NK-92 (cell line): Measurements from ENCODE around the gene ZNF205.

ENCODE experiments used
- DNase-seq: peaks from one replicate; lab custom pipeline; 2025; ENCODE audit not compliant: unreplicated experiment; lab: John Stamatoyannopoulos, UW

ZNF205 gene

GRCh38 chr16:3084969-3085670 lies 27.3 kb upstream of the ZNF205 start:
- DNase-seq = no peak

- DNase-seq = no peak
Observed at GRCh38 chr16:3085868-3086595, 26.4 kb upstream of the ZNF205 start.

- no peak for DNase-seq
Observed at GRCh38 chr16:3086596-3087242, 25.7 kb upstream of the ZNF205 start.

DNA sequence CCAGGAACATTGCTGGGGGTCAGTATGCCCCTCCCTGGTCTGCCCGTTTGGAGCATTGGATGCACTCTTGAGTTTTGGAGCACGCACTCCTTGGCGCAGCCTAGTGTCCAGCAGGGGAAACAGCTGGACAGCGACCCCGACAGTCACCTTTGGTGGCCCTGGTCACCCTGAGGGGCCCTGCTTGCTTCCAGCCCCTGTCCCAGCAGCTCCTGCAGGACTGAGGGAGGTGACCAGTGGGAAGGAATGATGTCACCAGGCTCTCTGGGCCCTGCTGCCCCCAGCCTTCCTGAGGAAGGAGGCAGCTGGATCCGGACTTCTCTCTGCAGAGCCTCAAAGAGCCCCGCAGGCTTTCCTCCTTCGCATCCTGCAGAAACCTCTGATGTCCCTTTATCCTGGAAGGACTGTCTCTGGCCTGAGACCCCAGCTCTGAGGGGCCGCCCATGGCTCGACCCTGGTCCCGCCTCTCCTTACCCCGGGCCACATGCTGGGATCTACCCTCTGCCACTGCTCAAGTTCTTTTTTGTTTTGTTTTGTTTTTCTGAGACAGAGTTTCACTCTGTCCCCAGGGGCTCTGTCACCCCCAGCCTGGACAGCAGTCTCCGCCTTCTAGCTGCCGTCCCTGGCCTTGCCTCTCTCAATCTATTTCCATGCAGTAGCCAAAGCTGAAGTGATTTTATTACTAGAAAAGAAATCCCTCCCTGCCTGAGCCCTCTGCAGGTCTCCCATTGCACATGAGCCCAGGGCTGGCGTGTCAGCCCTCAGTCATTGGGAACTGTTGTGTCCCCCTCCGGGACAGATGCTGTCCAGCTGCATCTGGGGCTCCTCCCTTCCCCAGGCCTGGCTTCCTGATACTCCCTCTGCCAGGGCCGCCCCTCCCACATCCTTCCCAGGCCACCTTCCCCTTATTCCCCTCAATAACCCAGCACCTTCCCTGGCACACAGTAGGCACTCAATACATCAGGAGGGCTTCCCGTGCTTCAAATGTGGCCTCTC lies 24.8 kb upstream of the ZNF205 start:
- DNase-seq = no peak

DNA sequence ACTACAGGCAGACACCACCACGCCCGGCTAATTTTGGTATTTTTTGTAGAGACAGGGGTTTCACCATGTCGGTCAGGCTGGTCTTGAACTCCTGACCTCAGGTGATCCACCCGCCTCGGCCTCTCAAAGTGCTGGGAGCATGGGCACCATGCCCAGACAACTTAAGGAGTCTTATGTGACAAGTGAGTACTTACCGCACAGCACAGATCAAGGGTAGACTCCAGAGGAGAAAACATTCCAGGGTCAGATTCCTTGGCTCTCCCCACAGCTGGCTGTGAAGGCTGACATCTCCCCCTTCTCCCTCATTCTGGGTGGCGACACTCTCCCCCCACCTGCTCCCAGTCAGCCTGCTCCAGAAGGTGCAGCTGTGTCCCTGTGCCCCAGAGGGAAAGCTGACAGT lies 23.9 kb upstream of the ZNF205 start:
- no peak for DNase-seq

DNA sequence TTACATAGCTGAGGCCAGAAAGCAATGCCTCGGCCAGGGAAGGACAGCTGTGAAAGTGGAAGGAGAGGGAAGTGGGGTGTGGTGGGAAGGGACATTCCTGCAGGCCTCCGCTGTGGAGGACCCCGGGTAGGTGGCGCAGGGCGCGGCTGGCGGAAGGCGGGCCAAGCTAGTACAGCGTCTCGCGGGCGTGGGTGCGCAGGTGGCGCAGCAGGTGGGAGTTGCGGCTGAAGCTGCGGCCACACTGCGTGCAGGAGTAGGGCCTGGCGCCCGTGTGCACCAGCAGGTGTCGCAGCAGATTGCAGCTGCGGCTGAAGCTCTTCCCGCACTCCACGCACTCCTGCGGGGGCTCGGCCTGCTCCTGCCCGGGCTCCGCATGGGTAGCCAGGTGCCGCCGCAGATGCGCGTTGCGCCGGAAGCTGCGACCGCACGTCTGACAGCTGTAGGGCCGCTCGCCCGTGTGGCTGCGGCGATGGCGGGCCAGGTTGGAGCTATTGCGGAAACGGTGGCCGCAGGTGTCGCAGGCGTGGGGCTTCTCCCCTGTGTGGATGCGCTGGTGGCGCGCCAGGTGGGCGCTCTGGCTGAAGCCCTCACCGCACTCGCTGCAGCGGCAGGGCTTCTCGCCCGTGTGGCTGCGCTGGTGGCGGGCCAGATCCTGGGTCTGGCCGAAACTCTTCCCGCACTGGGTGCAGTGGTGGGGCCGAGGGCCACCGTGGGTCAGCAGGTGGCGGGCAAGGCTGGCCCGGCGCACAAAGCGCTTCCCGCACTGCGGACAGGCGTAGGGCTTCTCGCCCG lies 23.3 kb upstream of the ZNF205 start:
- DNase-seq = no peak

GRCh38 chr16:3089717-3090592 lies 22.4 kb upstream of the ZNF205 start:
- no peak for DNase-seq

DNA sequence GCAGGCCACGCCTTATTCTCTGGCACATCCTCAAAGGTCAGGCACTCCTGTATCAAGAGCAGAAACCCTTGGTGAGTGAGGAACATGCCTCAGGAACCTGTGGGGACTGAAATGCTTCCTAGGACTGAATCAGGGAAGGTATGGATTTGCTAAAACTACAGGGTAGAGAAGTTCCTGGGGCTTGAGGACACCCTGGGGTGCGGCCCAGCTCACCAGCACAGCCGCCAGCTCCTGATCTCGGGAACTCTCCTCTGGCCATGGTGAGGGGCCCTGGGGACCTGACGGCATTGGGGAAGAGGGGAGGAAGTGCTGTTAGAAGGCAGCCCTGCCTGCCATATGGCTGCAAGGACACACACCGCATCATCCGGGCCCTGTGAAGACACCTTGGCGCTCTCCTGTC lies 20.8 kb upstream of the ZNF205 start:
- DNase-seq = no peak

DNA sequence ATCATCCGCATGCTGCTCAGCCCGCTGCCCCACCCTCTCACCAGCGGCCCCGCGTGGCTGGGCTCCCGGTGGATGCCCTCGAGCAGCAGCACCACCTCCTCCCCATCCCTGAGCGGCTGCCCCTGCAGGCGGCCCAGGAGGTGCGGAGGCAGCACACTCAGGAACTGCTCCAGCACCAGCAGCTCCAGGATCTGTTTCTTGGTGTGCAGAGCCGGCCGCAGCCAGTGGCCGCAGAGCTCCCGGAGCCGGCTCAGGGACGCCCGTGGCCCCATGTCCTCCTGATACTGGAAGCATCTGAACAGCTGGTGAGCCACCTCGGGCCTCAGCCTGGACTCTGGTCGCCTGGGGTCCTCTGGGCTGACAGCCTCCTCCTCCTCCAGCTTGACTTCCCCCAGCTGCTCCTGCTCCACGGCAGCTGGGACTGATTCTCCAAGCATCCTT lies 19.9 kb upstream of the ZNF205 start:
- DNase-seq = no peak

DNA sequence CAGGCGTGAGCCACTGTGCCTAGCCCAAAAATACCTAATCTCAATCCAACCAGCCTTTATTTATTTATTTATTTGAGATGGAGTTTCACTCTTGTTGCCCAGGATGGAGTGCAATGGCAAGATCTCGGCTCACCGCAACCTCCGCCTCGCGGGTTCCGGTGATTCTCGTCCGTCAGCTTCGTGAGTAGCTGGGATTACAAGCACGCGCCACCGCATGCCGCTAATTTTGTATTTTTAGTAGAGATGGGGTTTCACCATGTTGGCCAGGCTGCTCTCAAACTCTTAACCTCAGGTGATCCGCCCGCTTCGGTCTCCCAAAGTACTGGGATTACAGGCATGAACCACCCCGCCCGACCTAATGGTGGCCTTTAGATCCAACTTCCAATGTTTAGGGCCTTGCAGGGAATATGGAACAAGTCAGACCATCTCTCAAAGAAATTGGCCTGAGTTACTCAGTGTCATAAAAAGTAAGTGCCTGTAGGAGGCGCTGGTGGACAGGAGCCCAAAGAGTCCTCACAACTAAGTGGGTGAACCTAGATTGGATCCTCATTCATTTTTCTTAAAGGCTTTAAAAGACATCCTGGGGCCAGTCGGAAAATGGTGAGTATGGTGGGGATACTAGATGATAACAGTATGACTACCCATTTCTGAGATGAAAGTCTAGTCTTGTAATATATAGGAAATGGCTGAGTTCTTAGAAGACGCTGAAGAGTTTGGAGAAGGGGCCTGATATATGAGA lies 17.9 kb upstream of the ZNF205 start:
- no peak for DNase-seq

DNA sequence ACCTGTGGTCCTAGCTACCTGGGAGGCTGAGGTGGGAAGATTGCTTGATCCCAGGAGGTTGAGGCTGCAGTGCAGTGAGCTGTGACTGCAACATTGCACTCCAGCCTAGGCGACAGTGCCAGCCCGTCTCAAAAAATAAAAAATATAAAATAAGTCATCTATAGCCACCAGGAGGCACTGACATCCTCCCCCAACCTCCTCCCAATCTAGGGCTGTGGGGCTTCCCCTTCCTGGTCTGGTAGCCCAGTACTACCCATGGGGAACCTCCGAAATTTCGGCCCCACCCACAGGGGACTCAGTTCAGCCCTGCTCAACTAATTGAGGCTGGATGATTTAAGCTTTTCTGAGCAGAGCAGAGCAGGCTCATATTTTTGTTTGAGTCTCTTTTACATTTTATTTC lies 16.5 kb upstream of the ZNF205 start:
- no peak for DNase-seq

GRCh38 chr16:3096362-3096761 lies 16.0 kb upstream of the ZNF205 start:
- no peak for DNase-seq

- DNase-seq = no peak
Observed at GRCh38 chr16:3097266-3097665, 15.1 kb upstream of the ZNF205 start.

DNA sequence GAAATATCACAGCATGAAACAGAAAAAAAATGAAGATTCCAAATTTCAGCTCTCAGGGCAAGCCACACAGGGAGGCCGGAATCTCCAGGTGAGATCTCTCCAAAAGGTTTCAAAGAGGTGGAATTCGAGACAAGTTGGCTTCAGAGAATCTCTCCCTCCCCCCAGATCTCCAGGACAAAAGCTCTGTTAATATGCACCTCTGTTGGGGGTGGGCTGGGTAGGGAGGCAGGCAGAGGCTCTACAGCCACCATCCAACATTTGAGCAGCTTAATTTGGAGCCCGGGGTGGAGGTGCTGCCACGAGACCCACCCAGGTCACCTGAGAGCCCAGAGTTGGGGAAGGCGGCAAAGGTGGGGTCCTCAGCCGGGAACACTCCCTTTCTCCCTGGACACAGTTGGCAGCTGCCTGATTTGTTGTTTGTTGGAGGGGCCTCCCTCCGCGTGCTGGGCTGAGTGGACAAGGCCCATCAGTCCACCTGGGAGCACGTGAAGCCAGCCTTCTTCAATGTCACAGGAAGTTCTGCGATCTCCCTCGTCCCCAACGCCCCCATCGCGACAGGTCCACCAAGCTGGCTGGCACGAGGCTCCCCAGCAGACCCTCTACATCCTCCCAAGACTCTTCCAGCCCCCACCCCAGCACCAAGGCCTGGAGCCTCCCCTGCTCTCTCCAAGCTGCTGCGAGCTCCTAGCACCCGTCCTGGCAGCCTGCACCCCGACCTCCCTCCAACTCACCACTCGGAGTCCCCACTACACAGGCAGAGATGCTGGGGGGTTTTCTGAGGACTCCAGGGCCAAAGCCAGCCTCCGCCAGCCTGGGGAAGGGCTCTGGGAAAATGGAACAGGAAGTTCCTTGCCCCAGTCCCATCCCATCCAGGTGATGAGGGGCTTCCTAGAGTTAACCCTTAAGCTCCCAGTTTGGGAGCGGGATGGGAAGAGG lies 13.7 kb upstream of the ZNF205 start, which contains the start of gene ZSCAN10:
Gene ZSCAN10, minus strand, starts transcription at position 836 of the 936 bp plus-strand sequence. CDS start 6,357 bp downstream, outside the sequence.
- no peak for DNase-seq

DNA sequence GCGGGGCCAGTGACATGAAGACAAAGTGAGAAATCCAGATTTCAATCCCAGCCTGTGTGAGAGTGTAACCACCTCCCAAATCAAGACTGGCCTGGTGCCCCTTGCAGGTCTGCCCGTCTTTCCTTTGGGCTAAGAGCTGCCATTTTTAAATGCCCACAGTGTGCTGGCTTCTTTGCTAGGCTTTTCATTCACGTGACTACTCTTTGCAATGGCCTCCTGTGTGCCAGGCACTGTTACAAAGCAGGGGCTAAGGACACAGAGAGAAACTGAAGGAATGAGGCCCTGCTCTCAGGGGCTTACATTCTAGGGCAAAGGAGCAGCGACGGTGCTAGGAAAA lies 13.0 kb upstream of the ZNF205 start:
- no peak for DNase-seq

GRCh38 chr16:3099732-3100499 lies 12.5 kb upstream of the ZNF205 start:
- no peak for DNase-seq
